ENCODE results near the gene MBNL3.

MBNL3 gene

GRCh38 chrX:132384301-132384700, 104.5 kb downstream of the MBNL3 start:
- no peak overlapping the region for H3K4me3 ChIP-seq (ENCODE audit: low read depth, low read length)
- no peak for TF ChIP-seq CTCF (IDR thresholded peaks at IDR 0.05; ENCODE audit: low read depth, low read length)

- TF ChIP-seq CTCF (IDR thresholded peaks at IDR 0.05; ENCODE audit: low read depth, low read length), result no peak
- no peak overlapping the region for H3K4me3 ChIP-seq (ENCODE audit: low read depth, low read length)
Observed at GRCh38 chrX:132382068-132382467, 106.8 kb downstream of the MBNL3 start.

GRCh38 chrX:132378281-132378680, 110.6 kb downstream of the MBNL3 start:
- no peak for TF ChIP-seq CTCF (IDR thresholded peaks at IDR 0.05; ENCODE audit: low read depth, low read length)
- no peak overlapping the region for H3K4me3 ChIP-seq (ENCODE audit: low read depth, low read length)

DNA sequence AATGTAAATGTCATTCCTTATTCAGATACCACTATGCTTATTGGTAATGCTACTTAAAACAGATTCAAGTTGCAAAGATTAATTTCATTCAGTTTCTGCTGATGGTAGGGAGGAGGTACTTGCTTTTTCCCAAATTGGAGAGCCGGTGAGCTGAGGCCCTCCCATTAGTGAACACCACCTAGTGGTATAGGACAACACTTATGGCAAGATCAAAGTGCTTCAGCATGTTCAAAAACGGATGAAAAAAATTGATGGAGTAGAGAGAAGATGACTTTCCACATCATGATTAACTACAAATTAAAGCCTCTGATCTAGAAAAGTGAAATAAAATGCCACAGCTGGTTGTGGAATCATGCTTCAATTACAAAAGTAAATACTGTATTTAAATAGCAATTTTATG, 112.9 kb downstream of the MBNL3 start:
- no peak for TF ChIP-seq CTCF (IDR thresholded peaks at IDR 0.05; ENCODE audit: low read depth, low read length)
- H3K4me3 ChIP-seq (ENCODE audit: low read depth, low read length), result no peak overlapping the region

GRCh38 chrX:132373610-132374009, 115.2 kb downstream of the MBNL3 start:
- TF ChIP-seq CTCF (IDR thresholded peaks at IDR 0.05; ENCODE audit: low read depth, low read length), result no peak
- H3K4me3 ChIP-seq (ENCODE audit: low read depth, low read length), result no peak overlapping the region

DNA sequence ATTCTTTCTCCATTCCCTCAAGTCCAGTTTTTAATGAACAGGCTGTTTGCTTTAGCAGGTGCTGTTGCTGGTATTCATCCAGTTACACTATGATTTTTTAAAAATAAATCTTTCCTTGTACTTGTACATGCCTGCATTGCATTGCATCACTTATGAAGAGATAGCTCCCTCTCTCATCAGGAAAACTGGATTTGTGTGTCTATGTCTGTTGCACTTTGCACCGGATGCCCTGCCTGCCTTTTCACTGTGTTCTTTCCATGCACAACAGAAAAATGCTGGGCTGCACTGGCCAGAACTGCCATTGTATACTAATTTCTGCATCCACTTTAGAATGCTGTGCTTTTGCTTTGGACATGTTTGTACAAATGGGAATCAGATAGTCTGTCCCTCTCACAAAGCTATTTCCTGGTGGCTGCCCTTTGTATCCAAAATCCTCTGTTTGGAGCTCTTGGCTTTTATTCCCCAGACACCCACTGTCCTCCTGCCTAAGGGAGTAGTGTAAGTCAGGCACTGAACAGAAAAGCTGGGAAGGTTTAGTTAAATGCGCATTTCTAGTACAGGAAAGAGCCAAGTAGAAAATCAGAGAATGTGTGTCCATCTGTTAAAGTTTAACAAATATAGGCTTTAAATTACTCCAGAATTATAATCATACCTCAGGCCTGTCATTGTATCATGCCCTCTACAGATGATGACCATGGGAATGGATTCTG, 119.1 kb downstream of the MBNL3 start:
- TF ChIP-seq CTCF (IDR thresholded peaks at IDR 0.05; ENCODE audit: low read depth, low read length), result no peak
- no peak overlapping the region for H3K4me3 ChIP-seq (ENCODE audit: low read depth, low read length)

GRCh38 chrX:132367984-132368383, 120.9 kb downstream of the MBNL3 start:
- H3K4me3 ChIP-seq (ENCODE audit: low read depth, low read length), result no peak overlapping the region
- no peak for TF ChIP-seq CTCF (IDR thresholded peaks at IDR 0.05; ENCODE audit: low read depth, low read length)
